Activated T-cell treated with anti-CD3 and anti-CD28 coated beads, Interleukin-2, amount 50 U/mL, for 24 hours (primary cell): ENCODE results near the gene CLUH.
"Not testable (repeated sequence)": the region's sequence is repeated elsewhere in the genome, so short reads cannot be mapped to it uniquely, and the experiment has no call there.

Experiments
- DNase-seq: peaks from one replicate; pipeline ENCODE4 v3.0.0-alpha.2; 2020
- H3K27ac Mint-ChIP-seq: 2 replicates; pipeline ENCODE4 v1.8.0; 2020; ENCODE audit warnings: mild to moderate bottlenecking, mixed read lengths
- H3K27me3 Mint-ChIP-seq: 2 replicates; pipeline ENCODE4 v1.8.0; 2020; ENCODE audit warnings: mixed read lengths
- H3K36me3 Mint-ChIP-seq: 2 replicates; pipeline ENCODE4 v1.8.0; 2020; ENCODE audit warnings: low read depth, mixed read lengths
- H3K4me1 Mint-ChIP-seq: 2 replicates; pipeline ENCODE4 v1.8.0; 2020; ENCODE audit warnings: low read depth, mixed read lengths
- H3K4me3 Mint-ChIP-seq: 2 replicates; pipeline ENCODE4 v1.8.0; 2020; ENCODE audit warnings: mild to moderate bottlenecking, moderate library complexity, mixed read lengths
- H3K9me3 Mint-ChIP-seq: 2 replicates; pipeline ENCODE4 v1.8.0; 2020; ENCODE audit warnings: mixed read lengths

Gene CLUH

GRCh38 chr17:2660410-2660809, 51.2 kb downstream of the CLUH start:
- DNase-seq, H3K27me3 Mint-ChIP-seq, H3K9me3 Mint-ChIP-seq, H3K4me3 Mint-ChIP-seq: not testable (repeated sequence)
- Mint-ChIP-seq H3K27ac (peak overlapping the region; percentile 64), H3K36me3 (peaks cover 59% of the 10 kb centered on the region), H3K4me1 (peaks cover 51% of the 10 kb centered on the region)

GRCh38 chr17:2659337-2659736, 52.2 kb downstream of the CLUH start:
- not testable (repeated sequence) for DNase-seq, H3K27ac Mint-ChIP-seq, H3K4me3 Mint-ChIP-seq, H3K27me3 Mint-ChIP-seq, H3K9me3 Mint-ChIP-seq
- peaks cover 62% of the 10 kb centered on the region for H3K36me3 Mint-ChIP-seq
- H3K4me1 Mint-ChIP-seq = peaks cover 57% of the 10 kb centered on the region

- DNase-seq = no peak
- H3K36me3 Mint-ChIP-seq = peaks cover 73% of the 10 kb centered on the region
- H3K27ac Mint-ChIP-seq = peak overlapping the region; percentile 83
- peaks cover 4% of the 10 kb centered on the region for H3K9me3 Mint-ChIP-seq
- H3K4me1 Mint-ChIP-seq = peaks cover 64% of the 10 kb centered on the region
- no peaks in the 10 kb centered on the region for H3K27me3 Mint-ChIP-seq
- H3K4me3 Mint-ChIP-seq = no peak overlapping the region
Observed at GRCh38 chr17:2656283-2656682, 55.3 kb downstream of the CLUH start.

GRCh38 chr17:2655546-2655945, 56.0 kb downstream of the CLUH start:
- Mint-ChIP-seq H3K4me3 (no peak overlapping the region), H3K27ac (peak overlapping the region; percentile 83), H3K27me3 (no peaks in the 10 kb centered on the region), H3K4me1 (peaks cover 61% of the 10 kb centered on the region), H3K9me3 (peaks cover 7% of the 10 kb centered on the region), H3K36me3 (peaks cover 75% of the 10 kb centered on the region)
- no peak for DNase-seq

- H3K9me3 Mint-ChIP-seq, H3K4me3 Mint-ChIP-seq, H3K27me3 Mint-ChIP-seq, DNase-seq: not testable (repeated sequence)
- peaks cover 73% of the 10 kb centered on the region for H3K36me3 Mint-ChIP-seq
- H3K4me1 Mint-ChIP-seq = peaks cover 47% of the 10 kb centered on the region
- peak overlapping the region; percentile 69 for H3K27ac Mint-ChIP-seq
Observed at GRCh38 chr17:2652911-2653310, 58.7 kb downstream of the CLUH start.

GRCh38 chr17:2649191-2649590, 62.4 kb downstream of the CLUH start:
- no peak overlapping the region for H3K4me3 Mint-ChIP-seq
- peaks cover 65% of the 10 kb centered on the region for H3K36me3 Mint-ChIP-seq
- no peak overlapping the region for H3K27ac Mint-ChIP-seq
- peaks cover 7% of the 10 kb centered on the region for H3K9me3 Mint-ChIP-seq
- DNase-seq = no peak
- no peaks in the 10 kb centered on the region for H3K27me3 Mint-ChIP-seq
- peaks cover 20% of the 10 kb centered on the region for H3K4me1 Mint-ChIP-seq

- Mint-ChIP-seq H3K4me3 (no peak overlapping the region), H3K36me3 (peaks cover 71% of the 10 kb centered on the region), H3K27me3 (no peaks in the 10 kb centered on the region), H3K27ac (no peak overlapping the region), H3K9me3 (peaks cover 7% of the 10 kb centered on the region), H3K4me1 (peaks cover 15% of the 10 kb centered on the region)
- no peak for DNase-seq
Observed at GRCh38 chr17:2647957-2648356, 63.6 kb downstream of the CLUH start.

GRCh38 chr17:2644971-2645370, 66.6 kb downstream of the CLUH start:
- no peak for DNase-seq
- no peak overlapping the region for H3K4me3 Mint-ChIP-seq
- peaks cover 12% of the 10 kb centered on the region for H3K4me1 Mint-ChIP-seq
- no peaks in the 10 kb centered on the region for H3K27me3 Mint-ChIP-seq
- no peaks in the 10 kb centered on the region for H3K9me3 Mint-ChIP-seq
- peak overlapping the region; percentile 52 for H3K27ac Mint-ChIP-seq
- H3K36me3 Mint-ChIP-seq = peaks cover 76% of the 10 kb centered on the region
